ENCODE data around the gene SYT1. TPM values are rescaled to one million over a fixed set of nuclear protein-coding genes. Genes with fewer than 3 reads are reported as not detected.

The SYT1 gene
- total and polyA plus RNA-seq, 2 donors (not counting 3 experiments of a cell fraction or from before 2014, with no cell fraction given): 3.2 to 15.3 TPM

- ChIA-PET POLR2A (no interaction called here), CTCF (interaction anchor here (0.9 to 1.1 kb wide), 5 partner anchors 8 to 854 kb away, joined by 3 to 6 read pairs (median 3); no protein-coding TSS in a partner anchor)
- dilution Hi-C loops (cut with MboI; ENCODE audit: extremely low pct_ligation_motif_present, low sequenced_read_pairs) (no loop called here), intact Hi-C loops (cut with micrococcal nuclease) (no loop called here)
- no TSS peak for BruUV-seq (replicated peaks)
- Histone ChIP-seq H3K9me1 (replicated peaks; ENCODE audit: control insufficient read depth, extremely low read depth, insufficient read depth, low read length) (no peaks in the 10 kb centered on the region), H4K20me1 (replicated peaks; ENCODE audit: control insufficient read depth, extremely low read depth, insufficient read depth, low read length) (no peaks in the 10 kb centered on the region), H3K27ac (ENCODE audit: insufficient read depth, low read depth, low read length) (no peak overlapping the region), H3K4me1 (ENCODE audit: control insufficient read depth, extremely low read depth, insufficient read depth, low read length) (peaks cover 13% of the 10 kb centered on the region), H3K27me3 (ENCODE audit: control insufficient read depth in 2 of 2, insufficient read depth in 2 of 2, low read length in 2 of 2) (no peaks in the 10 kb centered on the region), H3K79me2 (ENCODE audit: control insufficient read depth, insufficient read depth, low read length) (no peaks in the 10 kb centered on the region), H3K9me3 (replicated peaks; ENCODE audit: control insufficient read depth, insufficient read depth, low read length) (no peaks in the 10 kb centered on the region), H2AFZ (ENCODE audit: low read depth, low read length) (no peak overlapping the region), H3K4me3 (replicated peaks in 1 of 3; ENCODE audit: insufficient read depth in 1 of 3, low read depth in 1 of 3, low read length in 3 of 3) (no peak overlapping the region), H3K36me3 (ENCODE audit: control insufficient read depth in 2 of 2, extremely low read depth in 1 of 2, insufficient read depth in 2 of 2, low read length in 2 of 2) (no peaks in the 10 kb centered on the region), H3K4me2 (ENCODE audit: insufficient read depth, low read length) (no peak overlapping the region), H3K9ac (replicated peaks; ENCODE audit: extremely low read depth, insufficient read depth, low read length) (no peak overlapping the region)
- TF ChIP-seq JUN (IDR thresholded peaks at IDR 0.05; ENCODE audit: borderline replicate concordance, insufficient read depth, insufficient read length, low read depth) (no peak), POLR2AphosphoS5 (IDR thresholded peaks at IDR 0.05; ENCODE audit: insufficient read depth, low read depth, low read length) (no peak), MAX (IDR thresholded peaks at IDR 0.05; ENCODE audit: insufficient read depth, insufficient read length) (no peak), MYC (IDR thresholded peaks at IDR 0.05; ENCODE audit: low read depth, low read length) (no peak), CTCF (IDR thresholded peaks at IDR 0.05; ENCODE audit: extremely low read depth in 1 of 2, insufficient read depth in 1 of 2, low read depth in 1 of 2, low read length in 2 of 2) (no peak), GATA2 (IDR thresholded peaks at IDR 0.05; ENCODE audit: insufficient read depth, insufficient read length, low read depth, low read length) (no peak), FOS (IDR thresholded peaks at IDR 0.05; ENCODE audit: borderline replicate concordance, insufficient read depth, low read length) (no peak), EZH2 (IDR thresholded peaks at IDR 0.05; ENCODE audit: borderline replicate concordance, low read depth, low read length, severe bottlenecking) (no peak), POLR2A (IDR thresholded peaks at IDR 0.05; ENCODE audit: low read depth, low read length) (no peak)
- no peak for FAIRE-seq
- DNase-seq (ENCODE audit: low read depth, low spot score): no peak
These were observed 551.3 kb downstream of the SYT1 start for GRCh38 chr12:79415746-79416435.

Data from endothelial cell of umbilical vein (primary cell).